Measurements from ENCODE around the gene GRIK4.

DNA sequence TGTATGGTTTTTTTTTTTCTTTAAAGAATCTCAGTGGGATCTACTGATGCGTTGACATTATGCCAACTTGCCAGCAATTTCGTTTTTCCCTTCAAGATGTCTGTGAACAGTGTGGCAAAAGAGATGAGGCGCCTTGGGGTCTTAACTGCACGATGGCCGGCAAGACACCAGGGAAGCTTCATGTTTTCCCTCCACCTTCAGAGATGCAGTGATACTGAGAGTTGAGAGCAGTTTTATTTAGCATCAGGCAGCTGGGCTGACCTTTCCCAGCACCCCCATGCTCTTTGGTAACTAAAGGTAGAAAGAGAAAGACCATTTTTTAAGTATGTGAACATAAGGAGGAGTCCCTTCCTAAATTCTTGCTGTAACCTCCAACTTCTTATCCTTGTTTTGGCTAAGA, 11.7 kb upstream of the GRIK4 start:
- TF ChIP-seq, protein P1, sequence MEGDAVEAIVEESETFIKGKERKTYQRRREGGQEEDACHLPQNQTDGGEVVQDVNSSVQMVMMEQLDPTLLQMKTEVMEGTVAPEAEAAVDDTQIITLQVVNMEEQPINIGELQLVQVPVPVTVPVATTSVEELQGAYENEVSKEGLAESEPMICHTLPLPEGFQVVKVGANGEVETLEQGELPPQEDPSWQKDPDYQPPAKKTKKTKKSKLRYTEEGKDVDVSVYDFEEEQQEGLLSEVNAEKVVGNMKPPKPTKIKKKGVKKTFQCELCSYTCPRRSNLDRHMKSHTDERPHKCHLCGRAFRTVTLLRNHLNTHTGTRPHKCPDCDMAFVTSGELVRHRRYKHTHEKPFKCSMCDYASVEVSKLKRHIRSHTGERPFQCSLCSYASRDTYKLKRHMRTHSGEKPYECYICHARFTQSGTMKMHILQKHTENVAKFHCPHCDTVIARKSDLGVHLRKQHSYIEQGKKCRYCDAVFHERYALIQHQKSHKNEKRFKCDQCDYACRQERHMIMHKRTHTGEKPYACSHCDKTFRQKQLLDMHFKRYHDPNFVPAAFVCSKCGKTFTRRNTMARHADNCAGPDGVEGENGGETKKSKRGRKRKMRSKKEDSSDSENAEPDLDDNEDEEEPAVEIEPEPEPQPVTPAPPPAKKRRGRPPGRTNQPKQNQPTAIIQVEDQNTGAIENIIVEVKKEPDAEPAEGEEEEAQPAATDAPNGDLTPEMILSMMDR (conservative IDR thresholded peaks at IDR 0.05; ENCODE audit: low read depth, low read length), result no peak
- TF ChIP-seq RAD21 (IDR thresholded peaks at IDR 0.05; ENCODE audit: low read length) (no peak), POLR2A (IDR thresholded peaks at IDR 0.05; ENCODE audit: low read depth, low read length) (no peak), MXI1 (IDR thresholded peaks at IDR 0.05; ENCODE audit: borderline replicate concordance, low read depth, low read length) (no peak), FOS (IDR thresholded peaks at IDR 0.05; ENCODE audit: low read depth, low read length) (no peak), RFX5 (IDR thresholded peaks at IDR 0.05; ENCODE audit: low read depth, low read length) (no peak)
- TF ChIP-seq, protein P2, sequence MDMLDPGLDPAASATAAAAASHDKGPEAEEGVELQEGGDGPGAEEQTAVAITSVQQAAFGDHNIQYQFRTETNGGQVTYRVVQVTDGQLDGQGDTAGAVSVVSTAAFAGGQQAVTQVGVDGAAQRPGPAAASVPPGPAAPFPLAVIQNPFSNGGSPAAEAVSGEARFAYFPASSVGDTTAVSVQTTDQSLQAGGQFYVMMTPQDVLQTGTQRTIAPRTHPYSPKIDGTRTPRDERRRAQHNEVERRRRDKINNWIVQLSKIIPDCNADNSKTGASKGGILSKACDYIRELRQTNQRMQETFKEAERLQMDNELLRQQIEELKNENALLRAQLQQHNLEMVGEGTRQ (IDR thresholded peaks at IDR 0.05; ENCODE audit: low read depth, low read length), result no peak
